OCI-LY7 (cell line): ENCODE data around the gene TSPAN19. TPM values are rescaled to one million over a fixed set of nuclear protein-coding genes. Genes with fewer than 3 reads are reported as not detected.

Experiments
- BruUV-seq: library from RNA; stranded (reverse); fragments of 400-500 nt; replicated peaks from 2 replicates; lab custom pipeline; 2021; lab: Mats Ljungman, UMichigan
- CTCF ChIA-PET: fragments of 300-600 bp; sonication (Branson Sonifier 250); formaldehyde crosslinking; loops from one replicate; lab custom pipeline; 2022; ENCODE audit warnings: antibody characterized with exemption; ENCODE audit not compliant: unreplicated experiment; lab: Charles Lee
- POLR2A ChIA-PET: fragments of 300-600 bp; sonication (Branson Sonifier 250); formaldehyde crosslinking; loops from one replicate; lab custom pipeline; 2022; ENCODE audit warnings: antibody characterized with exemption; lab: Charles Lee
- DNase-seq: peaks from one replicate; pipeline ENCODE4 v3.0.0-alpha.2; 2015; ENCODE audit warnings: low spot score
- H2AFZ ChIP-seq: fragments of 200-600 bp; sonication (generic), shearing (Covaris generic); 2 replicates; pipeline ENCODE4 v1.6.1; 2014; ENCODE audit warnings: mild to moderate bottlenecking, antibody characterized with exemption, low read length, moderate library complexity
- H3K27ac ChIP-seq: fragments of 200-600 bp; sonication (generic); 2 replicates; pipeline ENCODE4 v1.5.1; 2014; ENCODE audit warnings: mixed run types, low read depth, mild to moderate bottlenecking, moderate library complexity, low read length, inconsistent platforms; ENCODE audit not compliant: poor library complexity, severe bottlenecking
- H3K36me3 ChIP-seq: fragments of 200-600 bp; sonication (generic); 2 replicates; pipeline ENCODE4 v1.6.1; 2014; ENCODE audit warnings: mild to moderate bottlenecking, antibody characterized with exemption, low read length, moderate library complexity, mixed read lengths; ENCODE audit not compliant: insufficient read depth
- H3K4me1 ChIP-seq: fragments of 200-600 bp; sonication (generic); 2 replicates; pipeline ENCODE4 v1.5.1; 2014; ENCODE audit warnings: mild to moderate bottlenecking, low read length; ENCODE audit not compliant: insufficient read depth, poor library complexity, severe bottlenecking
- H3K4me2 ChIP-seq: fragments of 200-600 bp; sonication (generic); 2 replicates; pipeline ENCODE4 v1.6.1; 2014; ENCODE audit warnings: mild to moderate bottlenecking, low read length
- H3K4me3 ChIP-seq: fragments of 200-600 bp; sonication (generic); 2 replicates; pipeline ENCODE4 v1.5.1; 2014; ENCODE audit warnings: mild to moderate bottlenecking, low read depth, low read length; ENCODE audit not compliant: poor library complexity, severe bottlenecking
- H3K79me2 ChIP-seq: fragments of 200-600 bp; sonication (generic); 2 replicates; pipeline ENCODE4 v1.6.1; 2016; ENCODE audit warnings: low read depth, mild to moderate bottlenecking, low read length, moderate library complexity, mixed read lengths; ENCODE audit not compliant: insufficient read depth
- H3K9me2 ChIP-seq: fragments of 200-600 bp; sonication (generic); 2 replicates; pipeline ENCODE4 v1.6.1; 2016; ENCODE audit warnings: mild to moderate bottlenecking, low read length, mixed read lengths; ENCODE audit not compliant: insufficient read depth
- H3K9me3 ChIP-seq: fragments of 200-600 bp; sonication (generic); 2 replicates; pipeline ENCODE4 v1.6.1; 2014; ENCODE audit warnings: mild to moderate bottlenecking, mixed run types, low read length, mixed read lengths
- H4K20me1 ChIP-seq: fragments of 200-600 bp; sonication (generic); 2 replicates; pipeline ENCODE4 v1.6.1; 2014; ENCODE audit warnings: mild to moderate bottlenecking, antibody characterized with exemption, low read length, moderate library complexity, mixed read lengths; ENCODE audit not compliant: insufficient read depth
- CTCF ChIP-seq: fragments of 200-600 bp; sonication (generic); conservative IDR thresholded peaks from 2 replicates; pipeline ENCODE4 v1.5.1; 2014; ENCODE audit warnings: mild to moderate bottlenecking, antibody characterized with exemption, low read length, moderate library complexity, mixed read lengths
- EZH2phosphoT487 ChIP-seq: fragments of 200-600 bp; sonication (generic); IDR thresholded peaks from 2 replicates; pipeline ENCODE4 v1.6.1; 2018; ENCODE audit warnings: low read depth, borderline replicate concordance, mild to moderate bottlenecking, mixed run types, antibody characterized with exemption, low read length, moderate library complexity, mixed read lengths
- intact Hi-C: fragments of 100-400 bp; cut with micrococcal nuclease; formaldehyde crosslinking; loops from one replicate; pipeline ENCODE4 v1.10.0; 2022; ENCODE audit not compliant: unreplicated experiment
- total RNA-seq, 2 experiments: library from RNA; depleted of rRNA in 1 of 2; stranded (reverse); fragments of >200 nt in 1 of 2; shearing (Covaris generic) in 1 of 2; gene quantifications; 2 replicates each; pipeline ENCODE4 v1.2.3, GENCODE V29; 2014 to 2022

Gene TSPAN19
- total RNA-seq, 2 experiments from 2014 or later, result not detected

- POLR2A ChIA-PET, result interaction anchor here (0.7 to 1.2 kb wide), 3 partner anchors 9 to 173 kb away, joined by 3 to 4 read pairs (median 3); no protein-coding TSS in a partner anchor
- H3K79me2 ChIP-seq, result no peaks in the 10 kb centered on the region
- no peak for DNase-seq
- H3K4me2 ChIP-seq, result no peak overlapping the region
- no TSS peak for BruUV-seq
- no peaks in the 10 kb centered on the region for H3K36me3 ChIP-seq
- CTCF ChIA-PET, result no interaction called here
- H3K4me3 ChIP-seq, result no peak overlapping the region
- no peaks in the 10 kb centered on the region for H3K9me3 ChIP-seq
- H4K20me1 ChIP-seq, result no peaks in the 10 kb centered on the region
- no peak overlapping the region for H3K27ac ChIP-seq
- H2AFZ ChIP-seq, result no peak overlapping the region
- TF ChIP-seq EZH2phosphoT487, result no peak
- no peaks in the 10 kb centered on the region for H3K4me1 ChIP-seq
- intact Hi-C loops, result no loop called here
- H3K9me2 ChIP-seq, result no peaks in the 10 kb centered on the region
Observed at GRCh38 chr12:85058339-85058738, 22.3 kb upstream of the TSPAN19 start.

GRCh38 chr12:85057370-85057963 lies 21.4 kb upstream of the TSPAN19 start:
- H3K9me2 ChIP-seq, result no peaks in the 10 kb centered on the region
- H2AFZ ChIP-seq, result no peak overlapping the region
- intact Hi-C loops, result no loop called here
- peak; percentile 46 for DNase-seq
- BruUV-seq, result no TSS peak
- no peaks in the 10 kb centered on the region for H4K20me1 ChIP-seq
- H3K9me3 ChIP-seq, result no peaks in the 10 kb centered on the region
- no peak overlapping the region for H3K27ac ChIP-seq
- ChIA-PET CTCF (no interaction called here), POLR2A (interaction anchor here (0.7 to 1.2 kb wide), 3 partner anchors 8 to 172 kb away, joined by 3 to 4 read pairs (median 3); no protein-coding TSS in a partner anchor)
- H3K36me3 ChIP-seq, result no peaks in the 10 kb centered on the region
- no peak overlapping the region for H3K4me2 ChIP-seq
- H3K79me2 ChIP-seq, result no peaks in the 10 kb centered on the region
- H3K4me1 ChIP-seq, result no peaks in the 10 kb centered on the region
- H3K4me3 ChIP-seq, result no peak overlapping the region
- no peak for TF ChIP-seq EZH2phosphoT487
- TF ChIP-seq CTCF, result peak; percentile 91

GRCh38 chr12:85043829-85044228 lies 7.8 kb upstream of the TSPAN19 start:
- H3K4me2 ChIP-seq, result no peak overlapping the region
- no peaks in the 10 kb centered on the region for H3K9me2 ChIP-seq
- intact Hi-C loops, result no loop called here
- no peaks in the 10 kb centered on the region for H3K9me3 ChIP-seq
- H3K27ac ChIP-seq, result no peak overlapping the region
- no peak overlapping the region for H2AFZ ChIP-seq
- DNase-seq, result no peak
- no TSS peak for BruUV-seq
- no peak overlapping the region for H3K4me3 ChIP-seq
- TF ChIP-seq EZH2phosphoT487, result no peak
- TF ChIP-seq CTCF, result no peak
- H3K4me1 ChIP-seq, result no peaks in the 10 kb centered on the region
- no peaks in the 10 kb centered on the region for H3K36me3 ChIP-seq
- no peaks in the 10 kb centered on the region for H3K79me2 ChIP-seq
- no peaks in the 10 kb centered on the region for H4K20me1 ChIP-seq
- ChIA-PET CTCF (no interaction called here), POLR2A (no interaction called here)
